Right renal cortex interstitium (tissue), 3 donors: ENCODE measurements around the gene ABCG2. TPM values are rescaled to one million over a fixed set of nuclear protein-coding genes. Genes with fewer than 3 reads are reported as not detected.

ENCODE experiments used
- DNase-seq, 3 donors: peaks; one replicate each; pipeline ENCODE4 v3.0.0-alpha.2; 2013; ENCODE audit warnings: low read depth in 3 of 3, low spot score in 2 of 3
- polyA plus RNA-seq, 3 donors: library from polyadenylated mRNA; unstranded; fragments of 120-200 nt; gene quantifications; one replicate each; pipeline ENCODE4 v1.2.1, GENCODE V29; 2013; ENCODE audit not compliant: insufficient read length in 3 of 3

The ABCG2 gene
- polyA plus RNA-seq, 3 donors = 7.1 to 8.5 (median 8.3) TPM

GRCh38 chr4:88077911-88078524 is 80.4 kb downstream of the ABCG2 start:
- no peak for DNase-seq

- DNase-seq = no peak
Observed at GRCh38 chr4:88075336-88075735, 83.1 kb downstream of the ABCG2 start.

GRCh38 chr4:88070031-88070430 is 88.4 kb downstream of the ABCG2 start:
- DNase-seq = no peak

- no peak for DNase-seq
Observed at GRCh38 chr4:88064410-88064809, 94.0 kb downstream of the ABCG2 start.

GRCh38 chr4:88063634-88064296 is 94.7 kb downstream of the ABCG2 start:
- no peak for DNase-seq

- no peak for DNase-seq
Observed at GRCh38 chr4:88062843-88063242, 95.6 kb downstream of the ABCG2 start.

GRCh38 chr4:88062311-88062710 is 96.1 kb downstream of the ABCG2 start:
- no peak for DNase-seq

- DNase-seq = no peak
Observed at GRCh38 chr4:88060431-88060830, 98.0 kb downstream of the ABCG2 start.

GRCh38 chr4:88059766-88060165 is 98.7 kb downstream of the ABCG2 start:
- DNase-seq = no peak

GRCh38 chr4:88058295-88058694 is 100.1 kb downstream of the ABCG2 start:
- DNase-seq = no peak

- DNase-seq = no peak
Observed at GRCh38 chr4:88054901-88055300, 103.5 kb downstream of the ABCG2 start.

- DNase-seq = no peak
Observed at GRCh38 chr4:88054229-88054628, 104.2 kb downstream of the ABCG2 start.

- no peak for DNase-seq
Observed at GRCh38 chr4:88045021-88045420, 113.4 kb downstream of the ABCG2 start.

GRCh38 chr4:88043586-88044340 is 114.7 kb downstream of the ABCG2 start:
- no peak for DNase-seq

GRCh38 chr4:88043001-88043400 is 115.4 kb downstream of the ABCG2 start:
- DNase-seq = no peak

GRCh38 chr4:88041626-88042025 is 116.8 kb downstream of the ABCG2 start:
- no peak for DNase-seq

- no peak for DNase-seq
Observed at GRCh38 chr4:88040707-88041106, 117.7 kb downstream of the ABCG2 start.

Other genes starting within 250 kb of the ABCG2 start
- 100 to 1,000 TPM; 156 to 347 (median 225) TPM for gene SPP1, start 182.9 kb downstream of the ABCG2 start, polyA plus RNA-seq
- gene PKD2, start 151.0 kb downstream of the ABCG2 start, polyA plus RNA-seq = 10 to 100 TPM; 77.0 to 85.5 (median 82.6) TPM
- 10 to 100 TPM; 14.3 to 16.6 (median 16.3) TPM for gene PPM1K, start 125.9 kb upstream of the ABCG2 start, polyA plus RNA-seq
- 10 to 100 TPM in 1 of 3 donors, 1 to 10 TPM in 2; 7.2 to 10.2 (median 9.9) TPM for gene HERC6, start 220.2 kb upstream of the ABCG2 start, polyA plus RNA-seq